Measurements from ENCODE around the gene NT5C1B.

- TF ChIP-seq CTCF (conservative IDR thresholded peaks at IDR 0.05) (no peak), EZH2 (IDR thresholded peaks at IDR 0.05; ENCODE audit: low read depth) (no peak)
Observed at GRCh38 chr2:18585526-18585925, 3.8 kb downstream of the NT5C1B start.

All from PC-9 (cell line).